IMR-90 (cell line): Measurements from ENCODE around the gene LSM14B. TPM values are rescaled to one million over a fixed set of nuclear protein-coding genes. Genes with fewer than 3 reads are reported as not detected.

Source experiments
- ATAC-seq: fragments of 200-7000 bp; cut with Tn5 transposase; 2 replicates; pipeline ENCODE4 v1.9.1; 2020; ENCODE audit warnings: low read depth, mild to moderate bottlenecking, moderate library complexity
- BruUV-seq: library from RNA; stranded (reverse); fragments of 400-500 nt; replicated peaks from 2 replicates; lab custom pipeline; 2021; lab: Mats Ljungman, UMichigan
- CTCF ChIA-PET: fragments of 300-600 bp; formaldehyde crosslinking; extraction: SDS; loops from one replicate; lab custom pipeline; 2021; ENCODE audit warnings: antibody characterized with exemption; lab: Yijun Ruan, JAX
- POLR2A ChIA-PET: fragments of 300-600 bp; sonication (Branson Sonifier 250); formaldehyde crosslinking; loops from one replicate; lab custom pipeline; 2022; ENCODE audit warnings: antibody characterized with exemption; ENCODE audit not compliant: unreplicated experiment; lab: Charles Lee
- DNase-seq: peaks from one replicate; pipeline ENCODE4 v3.0.0; 2013
- H2AFZ ChIP-seq: replicated peaks from 2 replicates; pipeline ENCODE3; 2013; ENCODE audit warnings: low read length, mild to moderate bottlenecking; ENCODE audit not compliant: poor library complexity
- H2AK5ac ChIP-seq: 2 replicates; pipeline ENCODE4 v1.6.1; 2013; ENCODE audit warnings: low read depth, low read length, inconsistent platforms
- H2AK9ac ChIP-seq: replicated peaks from 2 replicates; pipeline ENCODE3; 2013; ENCODE audit warnings: mild to moderate bottlenecking, low read depth, low read length, moderate library complexity; ENCODE audit not compliant: poor library complexity
- H2BK120ac ChIP-seq: 2 replicates; pipeline ENCODE4 v1.6.1; 2013; ENCODE audit warnings: low read depth, low read length, inconsistent platforms
- H2BK15ac ChIP-seq: 3 replicates; pipeline ENCODE4 v1.6.1; 2013; ENCODE audit warnings: low read depth, low read length, inconsistent platforms
- H2BK20ac ChIP-seq: 2 replicates; pipeline ENCODE4 v1.6.1; 2013; ENCODE audit warnings: low read depth, mild to moderate bottlenecking, inconsistent platforms, low read length, moderate library complexity
- H2BK5ac ChIP-seq: 2 replicates; pipeline ENCODE4 v1.6.1; 2013; ENCODE audit warnings: mild to moderate bottlenecking, low read depth, low read length, inconsistent platforms; ENCODE audit not compliant: poor library complexity, severe bottlenecking
- H3K14ac ChIP-seq: replicated peaks from 2 replicates; pipeline ENCODE4 v1.6.1; 2013; ENCODE audit warnings: low read depth, low read length, inconsistent platforms
- H3K18ac ChIP-seq: 2 replicates; pipeline ENCODE4 v1.6.1; 2013; ENCODE audit warnings: low read depth, low read length, control low read depth
- H3K23ac ChIP-seq: 2 replicates; pipeline ENCODE4 v1.6.1; 2013; ENCODE audit warnings: low read depth, low read length, inconsistent platforms
- H3K27ac ChIP-seq: 2 replicates; pipeline ENCODE4 v1.5.1; 2013; ENCODE audit warnings: mild to moderate bottlenecking, control low read depth, low read length; ENCODE audit not compliant: insufficient read depth
- H3K27me3 ChIP-seq: 2 replicates; pipeline ENCODE4 v1.6.1; 2013; ENCODE audit warnings: low read length; ENCODE audit not compliant: control insufficient read depth, insufficient read depth
- H3K36me3 ChIP-seq: 2 replicates; pipeline ENCODE4 v1.6.1; 2013; ENCODE audit warnings: low read length, mixed read lengths; ENCODE audit not compliant: control insufficient read depth, insufficient read depth
- H3K4ac ChIP-seq: 2 replicates; pipeline ENCODE4 v1.6.1; 2013; ENCODE audit warnings: low read depth, low read length, inconsistent platforms
- H3K4me1 ChIP-seq: 2 replicates; pipeline ENCODE4 v1.6.1; 2013; ENCODE audit warnings: low read length, mixed read lengths; ENCODE audit not compliant: control insufficient read depth, insufficient read depth
- H3K4me2 ChIP-seq: 2 replicates; pipeline ENCODE4 v1.6.1; 2013; ENCODE audit warnings: low read depth, mild to moderate bottlenecking, control low read depth, low read length, moderate library complexity
- H3K4me3 ChIP-seq: 2 replicates; pipeline ENCODE4 v1.5.1; 2013; ENCODE audit warnings: low read depth, mild to moderate bottlenecking, control low read depth, low read length, moderate library complexity; ENCODE audit not compliant: insufficient read depth
- H3K56ac ChIP-seq: 2 replicates; pipeline ENCODE4 v1.6.1; 2013; ENCODE audit warnings: low read length, inconsistent platforms; ENCODE audit not compliant: insufficient read depth; ENCODE audit errors: extremely low read depth
- H3K79me1 ChIP-seq, 2 experiments: 2 replicates each; pipeline ENCODE4 v1.6.1; 2013; ENCODE audit warnings: low read length in 2 of 2, inconsistent platforms in 1 of 2, low read depth in 1 of 2
- H3K9ac ChIP-seq: 2 replicates; pipeline ENCODE4 v1.6.1; 2013; ENCODE audit warnings: low read depth, low read length, control low read depth
- H3K9me1 ChIP-seq: 2 replicates; pipeline ENCODE4 v1.6.1; 2013; ENCODE audit warnings: low read length, inconsistent platforms; ENCODE audit not compliant: insufficient read depth
- H3K9me3 ChIP-seq: 2 replicates; pipeline ENCODE4 v1.6.1; 2013; ENCODE audit warnings: low read length; ENCODE audit not compliant: control insufficient read depth, insufficient read depth
- H4K20me1 ChIP-seq: 2 replicates; pipeline ENCODE4 v1.6.1; 2013; ENCODE audit warnings: low read length, inconsistent platforms; ENCODE audit not compliant: insufficient read depth
- H4K5ac ChIP-seq: 2 replicates; pipeline ENCODE4 v1.6.1; 2013; ENCODE audit warnings: mild to moderate bottlenecking, low read depth, low read length, control low read depth
- H4K8ac ChIP-seq, 2 experiments: 2 replicates each; pipeline ENCODE4 v1.6.1; 2013; ENCODE audit warnings: low read depth in 2 of 2, low read length in 2 of 2, control low read depth in 1 of 2, inconsistent platforms in 1 of 2
- H4K91ac ChIP-seq: 2 replicates; pipeline ENCODE4 v1.6.1; 2013; ENCODE audit warnings: low read depth, low read length, inconsistent platforms; ENCODE audit not compliant: insufficient read depth
- BHLHE40 ChIP-seq: fragments of 150-350 bp; IDR thresholded peaks from 2 replicates; pipeline ENCODE4 v1.6.1; 2016; ENCODE audit warnings: mild to moderate bottlenecking, low read depth, low read length
- CEBPB ChIP-seq: IDR thresholded peaks from 2 replicates; pipeline ENCODE4 v1.6.1; 2012; ENCODE audit warnings: low read depth, low read length, improper control_type of control experiment
- MAFK ChIP-seq: IDR thresholded peaks from 2 replicates; pipeline ENCODE4 v1.6.1; 2012; ENCODE audit warnings: low read depth, low read length, improper control_type of control experiment
- MAZ ChIP-seq: IDR thresholded peaks from 2 replicates; pipeline ENCODE4 v1.6.1; 2012; ENCODE audit warnings: low read depth, mild to moderate bottlenecking, low read length, improper control_type of control experiment, moderate library complexity, borderline replicate concordance
- MXI1 ChIP-seq: IDR thresholded peaks from 2 replicates; pipeline ENCODE4 v1.6.1; 2012; ENCODE audit warnings: low read depth, mild to moderate bottlenecking, low read length, moderate library complexity, borderline replicate concordance
- RCOR1 ChIP-seq: IDR thresholded peaks from 2 replicates; pipeline ENCODE4 v1.6.1; 2012; ENCODE audit warnings: mild to moderate bottlenecking, low read length, improper control_type of control experiment; ENCODE audit not compliant: insufficient replicate concordance
- WGBS, 2 experiments: methylation state at CpG; one replicate each; pipeline versions ENCODE4 v1.1.5 to v1.1.7; 2013; ENCODE audit warnings: missing lambda C conversion rate in 2 of 2; ENCODE audit not compliant: insufficient read length in 1 of 2; ENCODE audit errors: extremely low coverage in 2 of 2; 5-methylcytosine and 5-hydroxymethylcytosine counted together
- dilution Hi-C: fragments of 300-500 bp; cut with HindIII; formaldehyde crosslinking; loops from one replicate; pipeline ENCODE4 v1.14.3; 2018; ENCODE audit warnings: low sequenced_read_pairs; ENCODE audit not compliant: unreplicated experiment
- in situ Hi-C: fragments of 300-500 bp; cut with MboI; formaldehyde crosslinking; loops from 3 replicates; pipeline ENCODE4 v1.14.3; 2019; ENCODE audit warnings: low sequenced_read_pairs, inconsistent platforms, mixed read lengths
- intact Hi-C: fragments of 100-400 bp; cut with micrococcal nuclease; formaldehyde crosslinking; loops from 2 replicates; pipeline ENCODE4 v1.10.0; 2022
- polyA plus RNA-seq, 3 experiments: library from polyadenylated mRNA; depleted of rRNA; stranded (reverse); fragments of >200 nt; gene quantifications; 2 replicates each; pipeline ENCODE4 v1.2.3, GENCODE V29; 2012; ENCODE audit warnings: low replicate concordance in 1 of 3
- total RNA-seq: library from RNA; depleted of rRNA; stranded (reverse); fragments of >200 nt; gene quantifications from 2 replicates; pipeline ENCODE4 v1.2.3, GENCODE V29; 2012

The LSM14B gene
- total and polyA plus RNA-seq, 2 of the 4 experiments (the other 2 are of a cell fraction), result 23.7 to 41.1 TPM

DNA sequence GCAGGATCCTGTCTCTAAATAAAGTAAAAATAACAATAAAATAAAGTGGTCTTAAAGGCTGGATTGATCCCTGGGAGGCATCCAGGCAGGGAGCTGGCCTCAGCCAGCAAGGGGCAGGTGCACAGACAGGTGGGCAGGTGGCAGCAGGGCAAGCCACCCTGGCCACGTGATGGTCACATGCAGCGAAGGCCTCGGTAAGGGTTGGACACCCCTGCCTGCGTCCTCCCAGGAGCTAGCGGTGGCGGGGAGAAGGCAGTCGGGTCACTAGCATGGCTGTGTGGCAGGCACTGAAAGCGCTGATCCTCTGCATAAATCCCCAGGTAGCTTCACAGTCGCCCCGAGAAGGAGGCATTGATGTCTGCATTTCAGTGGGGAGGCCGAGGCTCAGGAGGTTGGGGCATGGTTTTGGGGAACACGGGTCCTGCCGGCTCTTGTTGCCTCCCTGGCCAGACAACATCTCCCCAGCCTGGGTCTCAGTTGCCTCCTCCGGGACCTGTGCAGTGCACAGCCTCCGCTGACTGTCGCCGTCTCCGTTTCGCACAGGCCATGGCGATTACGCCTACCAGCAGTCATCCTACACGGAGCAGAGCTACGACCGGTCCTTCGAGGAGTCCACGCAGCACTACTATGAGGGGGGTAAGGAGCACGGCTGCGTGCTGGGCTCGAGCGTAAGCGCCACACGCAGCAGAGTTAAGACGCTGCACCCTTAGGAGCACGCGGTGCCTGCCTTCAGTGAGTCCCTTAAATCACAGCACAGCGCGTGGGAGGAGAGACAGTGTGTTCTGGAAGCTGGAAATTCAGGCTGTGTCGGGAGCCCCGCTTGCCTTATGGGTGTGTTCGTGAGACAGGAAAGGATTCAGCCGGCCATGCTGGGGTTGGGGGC is 42.8 kb downstream of the LSM14B start:
- no peak overlapping the region for H3K56ac ChIP-seq
- no peak overlapping the region for H2BK120ac ChIP-seq
- no peak overlapping the region for H3K4me3 ChIP-seq
- in situ Hi-C loops (no loop called here), intact Hi-C loops (no loop called here), dilution Hi-C loops (no loop called here)
- H3K4me2 ChIP-seq, result no peak overlapping the region
- no peak overlapping the region for H4K5ac ChIP-seq
- DNase-seq (no peak), ATAC-seq (no peak)
- ChIA-PET CTCF (no interaction called here), POLR2A (no interaction called here)
- peaks cover 60% of the 10 kb centered on the region for H3K36me3 ChIP-seq
- no peak overlapping the region for H3K4ac ChIP-seq
- H3K9me1 ChIP-seq, result peaks cover 10% of the 10 kb centered on the region; the same call in 1 of the 2 replicates
- no peak overlapping the region for H4K91ac ChIP-seq
- BruUV-seq, result no TSS peak
- no peak overlapping the region for H2BK20ac ChIP-seq
- H2AK5ac ChIP-seq, result no peak overlapping the region
- no peak overlapping the region for H3K18ac ChIP-seq
- H3K23ac ChIP-seq, result no peak overlapping the region
- no peaks in the 10 kb centered on the region for H3K27me3 ChIP-seq
- H3K14ac ChIP-seq, result no peak overlapping the region
- WGBS, 2 experiments, result 97% methylated on average over 28 of the region's 41 CpGs; no CpG with 5 or more reads in 1 of the 2 experiments
- H3K79me1 ChIP-seq, result peaks cover 8 to 24% of the 10 kb centered on the region in 2 experiments; a peak in 3 of 4 replicates
- H2BK5ac ChIP-seq, result no peak overlapping the region
- H3K4me1 ChIP-seq, result peaks cover 3% of the 10 kb centered on the region
- peaks cover 4% of the 10 kb centered on the region for H4K20me1 ChIP-seq
- H2BK15ac ChIP-seq, result no peak overlapping the region
- no peak overlapping the region for H2AK9ac ChIP-seq
- no peak overlapping the region for H4K8ac ChIP-seq
- H3K9me3 ChIP-seq, result no peaks in the 10 kb centered on the region
- no peak overlapping the region for H3K9ac ChIP-seq
- no peak overlapping the region for H3K27ac ChIP-seq
- no peak overlapping the region for H2AFZ ChIP-seq
- TF ChIP-seq MAFK, result no peak
- TF ChIP-seq RCOR1, result no peak
- no peak for TF ChIP-seq CEBPB
- TF ChIP-seq MXI1, result no peak
- TF ChIP-seq MAZ, result no peak
- no peak for TF ChIP-seq BHLHE40
